Endothelial cell of umbilical vein (primary cell): ENCODE results near the gene CBLB.

Source experiments
- CTCF ChIP-seq, 2 donors: IDR thresholded peaks; 1 replicate in 1 of 2; 2 replicates in 1 of 2; pipeline ENCODE4 v1.5.1; 2011; ENCODE audit warnings: low read length in 2 of 2, mild to moderate bottlenecking in 2 of 2, moderate library complexity in 2 of 2, control low read depth in 1 of 2, inconsistent platforms in 1 of 2, low read depth in 1 of 2; ENCODE audit not compliant: insufficient read depth in 1 of 2; ENCODE audit errors: extremely low read depth in 1 of 2
- POLR2A ChIP-seq: IDR thresholded peaks from 2 replicates; pipeline ENCODE4 v1.6.1; 2012; ENCODE audit warnings: low read depth, mild to moderate bottlenecking, control low read depth, low read length
- POLR2AphosphoS5 ChIP-seq: IDR thresholded peaks from 2 replicates; pipeline ENCODE4 v1.6.1; 2012; ENCODE audit warnings: low read depth, mild to moderate bottlenecking, control low read depth, low read length, moderate library complexity; ENCODE audit not compliant: insufficient read depth

DNA sequence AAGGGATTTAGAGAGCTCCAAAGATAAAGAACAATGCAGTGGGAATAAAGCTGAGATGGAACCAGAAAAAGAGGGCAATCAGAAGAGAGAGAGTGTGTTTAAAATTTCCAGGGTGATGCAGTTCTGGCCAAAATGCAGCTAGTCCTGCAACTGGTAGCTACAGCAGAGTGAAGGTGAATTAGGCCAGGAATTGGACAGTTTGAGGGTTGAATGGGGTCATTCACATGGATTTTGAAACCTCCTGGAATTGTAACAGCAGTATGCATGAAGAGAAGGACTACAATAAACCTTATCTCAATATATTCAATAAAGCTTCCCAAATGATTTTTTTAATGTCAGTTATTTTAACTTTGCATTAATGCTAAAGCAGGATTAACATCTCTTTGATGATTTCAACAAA is 85.2 kb downstream of the CBLB start:
- TF ChIP-seq CTCF (IDR thresholded peaks at IDR 0.05; ENCODE audit: extremely low read depth in 1 of 2, insufficient read depth in 1 of 2, low read depth in 1 of 2, low read length in 2 of 2), result no peak
- TF ChIP-seq POLR2A, result no peak
- no peak for TF ChIP-seq POLR2AphosphoS5
